Measurements from ENCODE around the gene PRPS1.

The PRPS1 gene

DNA sequence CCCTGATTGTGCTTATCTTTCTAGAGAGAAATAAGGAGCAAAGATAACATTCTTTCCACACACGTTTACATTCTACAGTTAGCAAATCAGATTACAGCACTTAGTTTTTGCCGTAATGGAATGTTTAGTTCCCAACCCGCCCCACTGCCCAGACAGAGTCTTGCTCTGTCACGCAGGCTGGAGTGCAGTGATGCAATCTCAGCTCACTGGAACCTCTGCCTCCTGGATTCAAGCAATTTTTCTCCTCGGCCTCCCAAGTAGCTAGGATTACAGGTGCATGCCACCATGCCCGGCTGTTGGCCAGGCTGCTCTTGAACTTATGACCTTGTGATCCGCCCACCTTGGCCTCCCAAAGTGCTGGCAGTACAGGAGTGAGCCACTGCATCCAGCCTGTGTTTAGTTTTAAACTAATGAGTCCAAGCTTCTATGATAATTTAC is 8.4 kb upstream of the PRPS1 start:
- H3K27me3 Mint-ChIP-seq (ENCODE audit: low read depth): no peaks in the 10 kb centered on the region
- no peaks in the 10 kb centered on the region for H3K36me3 Mint-ChIP-seq (ENCODE audit: low read depth)
- no peak overlapping the region for H3K27ac Mint-ChIP-seq
- no peak overlapping the region for H3K4me3 Mint-ChIP-seq
- no peaks in the 10 kb centered on the region for H3K4me1 Mint-ChIP-seq (ENCODE audit: low read depth)
- no peaks in the 10 kb centered on the region for H3K9me3 Mint-ChIP-seq

DNA sequence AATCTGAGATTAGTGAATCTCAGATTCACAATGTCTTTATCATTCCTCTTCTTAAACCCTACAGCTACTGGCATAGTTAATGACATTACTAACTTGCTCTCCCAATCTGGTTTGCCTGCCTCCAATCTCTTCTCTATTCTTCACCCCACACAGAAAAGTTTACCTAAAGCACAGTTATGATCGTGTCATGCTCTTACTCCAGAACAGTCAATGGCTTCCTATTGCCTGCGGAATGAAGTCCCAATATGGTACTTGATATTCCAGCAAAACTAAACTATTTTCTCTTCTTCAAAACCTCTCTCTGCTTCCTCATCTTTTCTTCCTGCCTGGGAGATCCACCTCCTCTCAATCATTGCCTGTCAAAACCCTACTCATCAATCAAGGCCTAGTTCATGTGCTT is 3.4 kb upstream of the PRPS1 start:
- Mint-ChIP-seq H3K36me3 (ENCODE audit: low read depth) (no peaks in the 10 kb centered on the region), H3K9me3 (no peaks in the 10 kb centered on the region), H3K27ac (no peak overlapping the region), H3K27me3 (ENCODE audit: low read depth) (peaks cover 3% of the 10 kb centered on the region), H3K4me3 (no peak overlapping the region), H3K4me1 (ENCODE audit: low read depth) (peaks cover 11% of the 10 kb centered on the region)

DNA sequence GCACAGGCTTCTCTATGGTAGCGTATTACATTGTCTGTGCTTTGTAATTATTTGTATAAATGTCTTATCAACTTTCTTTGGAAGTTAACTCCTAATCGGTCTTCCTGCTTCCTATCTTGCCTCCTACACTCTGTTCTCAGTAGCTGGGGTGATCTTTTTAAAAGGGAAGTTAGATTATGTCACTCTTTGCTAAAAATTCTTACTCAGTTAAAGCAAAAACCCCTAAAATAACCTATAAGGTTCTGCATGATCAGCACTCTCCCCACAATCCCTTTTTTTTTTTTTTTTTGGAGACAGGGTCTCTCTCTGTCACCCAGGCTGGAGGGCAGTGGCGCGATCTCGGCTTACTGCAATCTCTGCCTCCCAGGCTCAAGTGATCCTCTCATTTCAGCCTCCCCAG is 2.6 kb upstream of the PRPS1 start:
- no peaks in the 10 kb centered on the region for H3K9me3 Mint-ChIP-seq
- no peak overlapping the region for H3K27ac Mint-ChIP-seq
- H3K36me3 Mint-ChIP-seq (ENCODE audit: low read depth): no peaks in the 10 kb centered on the region
- H3K4me3 Mint-ChIP-seq: no peak overlapping the region
- peaks cover 19% of the 10 kb centered on the region for H3K4me1 Mint-ChIP-seq (ENCODE audit: low read depth)
- peaks cover 3% of the 10 kb centered on the region for H3K27me3 Mint-ChIP-seq (ENCODE audit: low read depth)

DNA sequence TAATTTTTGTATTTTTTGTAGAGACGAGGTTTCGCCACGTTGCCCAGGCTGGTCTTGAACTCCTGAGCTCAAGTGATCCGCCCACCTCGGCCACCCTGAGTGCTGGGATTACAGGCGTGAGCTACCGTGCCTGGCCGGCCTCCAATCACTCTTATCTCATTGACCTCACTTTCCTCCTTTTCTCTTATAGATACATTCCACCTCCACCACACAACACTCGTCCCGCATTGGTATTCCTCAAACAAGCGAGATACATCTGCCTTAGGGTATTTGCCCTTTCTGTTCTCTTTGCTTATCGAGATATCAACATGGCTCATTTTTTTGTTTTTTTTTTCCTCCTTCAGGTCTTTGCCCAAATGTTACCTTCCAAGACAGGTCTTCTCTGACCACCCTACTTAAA is 1.8 kb upstream of the PRPS1 start:
- Mint-ChIP-seq H3K27ac (no peak overlapping the region), H3K4me1 (ENCODE audit: low read depth) (peaks cover 20% of the 10 kb centered on the region), H3K4me3 (no peak overlapping the region), H3K36me3 (ENCODE audit: low read depth) (no peaks in the 10 kb centered on the region), H3K9me3 (no peaks in the 10 kb centered on the region), H3K27me3 (ENCODE audit: low read depth) (peaks cover 3% of the 10 kb centered on the region)

DNA sequence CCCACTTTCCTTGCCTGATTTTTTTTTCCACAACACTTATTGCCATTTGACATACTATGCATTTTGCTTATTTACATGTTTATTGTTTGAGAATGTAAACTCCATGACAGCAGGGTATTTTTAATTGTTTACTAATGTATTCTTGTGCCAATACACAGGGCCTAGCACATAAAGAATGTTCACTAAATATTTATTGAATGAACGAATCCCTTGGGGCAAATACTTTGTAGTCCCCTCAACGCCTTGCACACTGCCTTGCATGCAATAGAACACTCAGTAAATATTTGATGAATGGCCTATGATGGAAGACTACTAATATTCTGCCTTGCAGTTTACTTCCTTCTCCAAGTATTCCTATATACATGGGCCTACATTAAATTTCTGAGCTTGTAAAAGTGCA is 1.4 kb upstream of the PRPS1 start:
- H3K4me1 Mint-ChIP-seq (ENCODE audit: low read depth): peaks cover 20% of the 10 kb centered on the region
- no peak overlapping the region for H3K4me3 Mint-ChIP-seq
- H3K27me3 Mint-ChIP-seq (ENCODE audit: low read depth): peaks cover 3% of the 10 kb centered on the region
- H3K27ac Mint-ChIP-seq: no peak overlapping the region
- no peaks in the 10 kb centered on the region for H3K9me3 Mint-ChIP-seq
- H3K36me3 Mint-ChIP-seq (ENCODE audit: low read depth): no peaks in the 10 kb centered on the region

DNA sequence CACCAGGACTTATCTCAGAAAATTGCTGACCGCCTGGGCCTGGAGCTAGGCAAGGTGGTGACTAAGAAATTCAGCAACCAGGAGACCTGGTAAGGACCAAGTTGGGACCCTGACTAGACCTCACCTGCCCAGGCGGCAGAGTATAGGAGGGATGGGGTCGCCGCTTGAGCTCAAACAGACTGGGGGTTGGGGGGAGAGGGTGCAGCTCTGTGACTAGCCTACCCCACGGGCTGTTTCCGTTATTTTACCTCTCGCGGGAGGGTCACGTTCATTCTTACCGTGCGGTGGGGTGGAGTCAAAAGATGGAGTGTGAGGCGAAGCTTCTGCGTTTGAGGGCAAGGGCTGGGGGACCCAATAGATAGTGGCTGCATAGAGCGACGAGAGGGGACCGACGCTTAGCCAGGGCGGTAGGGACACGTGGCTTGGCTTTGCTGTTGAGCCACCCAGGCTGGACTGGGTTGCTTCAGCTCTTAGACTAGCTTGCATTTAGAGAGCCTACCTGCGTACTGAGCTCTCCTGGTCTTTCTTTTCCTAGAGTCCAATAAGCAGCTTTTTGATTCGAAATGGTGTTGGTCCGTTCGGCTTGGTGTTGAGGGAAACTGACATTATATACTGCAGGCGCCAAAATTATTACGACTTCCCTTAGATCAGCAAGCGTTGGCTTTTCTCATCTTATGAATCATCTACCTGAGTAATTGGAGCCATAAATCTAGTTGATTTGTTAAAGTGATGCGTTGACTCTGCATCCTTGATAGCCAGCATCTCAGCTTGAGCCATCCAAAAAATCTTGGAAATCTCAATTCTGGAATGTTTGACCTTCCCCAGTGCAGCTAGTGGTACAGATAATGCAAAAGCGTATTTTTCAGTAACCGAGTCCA is 591 bp downstream of the PRPS1 start:
- peaks cover 3% of the 10 kb centered on the region for H3K27me3 Mint-ChIP-seq (ENCODE audit: low read depth)
- peak overlapping the region; percentile 91 for H3K4me3 Mint-ChIP-seq
- no peaks in the 10 kb centered on the region for H3K9me3 Mint-ChIP-seq
- H3K36me3 Mint-ChIP-seq (ENCODE audit: low read depth): peaks cover 1% of the 10 kb centered on the region
- peak overlapping the region; percentile 92 for H3K27ac Mint-ChIP-seq
- H3K4me1 Mint-ChIP-seq (ENCODE audit: low read depth): peaks cover 24% of the 10 kb centered on the region

DNA sequence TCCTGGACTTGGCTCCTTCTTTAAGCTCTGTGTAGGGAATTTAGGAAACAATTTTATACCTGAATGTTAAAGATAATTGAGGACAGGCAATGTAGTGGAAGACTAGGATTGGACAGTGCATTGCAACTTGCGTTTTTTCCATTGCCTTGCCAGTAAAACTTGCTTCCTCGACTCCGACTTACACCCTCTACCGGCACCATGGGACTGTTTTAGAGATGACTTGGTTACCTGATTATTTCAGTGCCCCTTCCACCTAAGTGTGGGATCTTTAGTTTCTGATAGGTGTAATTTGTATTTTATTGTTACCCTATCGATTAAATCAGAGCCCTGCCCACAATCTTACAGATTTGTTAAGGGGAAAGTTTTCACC is 1.2 kb downstream of the PRPS1 start:
- no peaks in the 10 kb centered on the region for H3K9me3 Mint-ChIP-seq
- peak overlapping the region; percentile 92 for H3K27ac Mint-ChIP-seq
- H3K4me3 Mint-ChIP-seq: peak overlapping the region; percentile 91
- H3K4me1 Mint-ChIP-seq (ENCODE audit: low read depth): peaks cover 24% of the 10 kb centered on the region
- peaks cover 1% of the 10 kb centered on the region for H3K36me3 Mint-ChIP-seq (ENCODE audit: low read depth)
- H3K27me3 Mint-ChIP-seq (ENCODE audit: low read depth): peaks cover 3% of the 10 kb centered on the region

DNA sequence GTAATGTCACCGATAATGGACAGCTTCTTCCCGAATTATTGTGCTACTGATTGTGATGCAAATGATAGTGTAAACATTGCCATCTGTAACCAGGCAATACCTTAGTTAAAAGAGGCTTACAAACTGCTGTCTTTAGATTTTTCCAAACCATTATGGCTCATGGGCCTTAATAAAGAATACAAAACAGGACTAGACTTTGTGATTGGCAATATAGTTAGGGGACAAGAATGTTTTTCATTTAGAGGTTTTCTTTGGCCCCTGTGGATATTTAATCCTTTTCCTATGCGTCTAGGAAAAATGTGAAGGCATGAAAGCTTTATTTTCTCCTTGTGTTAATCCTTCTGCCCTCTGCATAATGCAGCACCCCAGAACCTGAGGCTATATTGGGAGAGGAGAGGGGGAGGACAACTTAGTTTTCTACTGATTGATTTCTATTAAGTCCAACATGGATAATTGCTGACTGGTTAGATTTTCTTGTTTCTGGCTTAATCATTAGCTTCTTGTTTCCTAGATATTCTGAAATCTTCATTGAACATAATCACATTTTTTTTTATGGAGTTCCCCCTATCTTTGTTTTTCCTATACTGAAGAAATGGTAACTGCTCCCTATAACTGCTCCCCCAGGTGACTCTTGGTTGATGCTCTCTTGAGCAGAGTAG is 1.9 kb downstream of the PRPS1 start:
- H3K27ac Mint-ChIP-seq: no peak overlapping the region
- peaks cover 1% of the 10 kb centered on the region for H3K36me3 Mint-ChIP-seq (ENCODE audit: low read depth)
- H3K4me3 Mint-ChIP-seq: peak overlapping the region; percentile 91
- peaks cover 24% of the 10 kb centered on the region for H3K4me1 Mint-ChIP-seq (ENCODE audit: low read depth)
- H3K9me3 Mint-ChIP-seq: no peaks in the 10 kb centered on the region
- peaks cover under 1% of the 10 kb centered on the region for H3K27me3 Mint-ChIP-seq (ENCODE audit: low read depth)

DNA sequence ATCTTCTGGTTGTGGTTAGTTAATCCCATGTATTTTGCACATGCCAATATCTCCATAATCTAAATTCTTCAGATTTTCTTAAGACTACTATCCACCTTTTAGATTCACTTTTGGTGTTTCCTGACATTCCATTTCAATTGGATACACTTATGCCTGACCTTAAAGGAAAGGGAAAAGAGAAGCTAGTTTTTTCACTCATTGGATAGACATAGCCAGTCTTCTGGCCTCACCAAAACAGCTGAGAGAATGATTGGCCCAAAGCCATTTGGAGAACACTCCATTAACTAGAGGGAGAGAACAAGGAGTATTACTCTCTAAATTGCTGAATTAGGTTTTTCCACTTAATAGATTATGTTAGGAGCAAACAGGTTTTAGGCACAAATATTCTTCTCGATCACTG is 4.0 kb downstream of the PRPS1 start:
- Mint-ChIP-seq H3K4me1 (ENCODE audit: low read depth) (peaks cover 28% of the 10 kb centered on the region), H3K36me3 (ENCODE audit: low read depth) (peaks cover 1% of the 10 kb centered on the region), H3K27me3 (ENCODE audit: low read depth) (no peaks in the 10 kb centered on the region), H3K4me3 (no peak overlapping the region), H3K27ac (no peak overlapping the region), H3K9me3 (no peaks in the 10 kb centered on the region)

DNA sequence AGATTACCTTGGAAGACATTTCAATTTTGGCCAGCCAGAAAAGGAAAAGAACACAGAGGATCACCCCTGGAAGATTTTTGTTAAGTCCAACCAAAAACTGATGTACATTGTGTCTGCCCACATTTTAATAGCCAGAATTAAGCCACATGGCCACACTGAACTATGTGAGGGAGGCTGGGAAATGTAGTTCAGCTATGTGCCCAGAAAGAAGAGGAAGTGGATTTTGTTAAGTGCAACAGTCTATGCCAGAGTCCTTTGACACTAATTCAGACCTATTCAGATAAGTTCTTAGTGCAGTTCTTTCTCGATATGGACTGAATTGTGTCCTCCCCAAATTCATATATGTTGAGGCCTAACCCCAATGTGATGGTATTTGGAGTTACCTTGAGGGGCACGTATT is 18.4 kb downstream of the PRPS1 start:
- Mint-ChIP-seq H3K9me3 (no peaks in the 10 kb centered on the region), H3K4me3 (no peak overlapping the region), H3K27me3 (ENCODE audit: low read depth) (no peaks in the 10 kb centered on the region), H3K4me1 (ENCODE audit: low read depth) (no peaks in the 10 kb centered on the region), H3K36me3 (ENCODE audit: low read depth) (peaks cover 20% of the 10 kb centered on the region), H3K27ac (no peak overlapping the region)

DNA sequence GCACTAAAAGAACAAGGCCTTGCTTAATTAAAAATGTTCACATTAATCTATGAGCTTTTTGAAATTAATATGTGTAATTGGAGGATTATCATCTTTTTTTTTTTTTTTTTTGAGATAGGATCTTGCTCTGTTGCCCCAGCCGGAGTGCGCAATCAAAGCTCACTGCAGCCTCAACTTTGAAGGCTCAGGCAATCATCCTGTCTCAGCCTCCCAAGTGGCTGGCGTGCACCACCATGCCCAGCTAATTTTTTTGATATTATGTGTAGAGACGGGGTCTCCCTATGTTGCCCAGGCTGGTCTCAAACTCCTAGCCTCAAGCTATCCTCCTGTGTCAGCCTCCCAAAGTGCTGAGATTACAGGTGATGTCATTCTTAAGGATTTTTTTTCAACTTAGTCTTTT is 20.0 kb downstream of the PRPS1 start:
- no peaks in the 10 kb centered on the region for H3K27me3 Mint-ChIP-seq (ENCODE audit: low read depth)
- H3K9me3 Mint-ChIP-seq: no peaks in the 10 kb centered on the region
- H3K27ac Mint-ChIP-seq: no peak overlapping the region
- peaks cover 16% of the 10 kb centered on the region for H3K36me3 Mint-ChIP-seq (ENCODE audit: low read depth)
- H3K4me1 Mint-ChIP-seq (ENCODE audit: low read depth): no peaks in the 10 kb centered on the region
- H3K4me3 Mint-ChIP-seq: no peak overlapping the region

DNA sequence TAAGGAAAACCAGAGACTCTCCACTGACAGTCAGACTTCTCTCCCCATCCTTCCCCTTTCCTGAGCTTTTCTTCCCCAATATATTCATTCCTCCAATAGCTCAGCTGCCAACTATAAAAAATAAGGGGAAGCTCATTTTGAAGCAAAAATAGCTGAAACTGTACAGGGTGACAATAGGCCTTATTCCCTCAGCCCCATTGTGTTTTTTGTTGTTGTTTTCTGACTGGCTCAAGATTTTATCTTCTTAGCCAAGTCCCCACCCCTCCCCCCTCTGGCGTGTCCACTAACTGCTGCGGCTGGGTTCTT is 26.2 kb downstream of the PRPS1 start:
- no peaks in the 10 kb centered on the region for H3K9me3 Mint-ChIP-seq
- H3K4me1 Mint-ChIP-seq (ENCODE audit: low read depth): peaks cover 7% of the 10 kb centered on the region
- no peak overlapping the region for H3K27ac Mint-ChIP-seq
- H3K4me3 Mint-ChIP-seq: no peak overlapping the region
- peaks cover 10% of the 10 kb centered on the region for H3K36me3 Mint-ChIP-seq (ENCODE audit: low read depth)
- H3K27me3 Mint-ChIP-seq (ENCODE audit: low read depth): no peaks in the 10 kb centered on the region

DNA sequence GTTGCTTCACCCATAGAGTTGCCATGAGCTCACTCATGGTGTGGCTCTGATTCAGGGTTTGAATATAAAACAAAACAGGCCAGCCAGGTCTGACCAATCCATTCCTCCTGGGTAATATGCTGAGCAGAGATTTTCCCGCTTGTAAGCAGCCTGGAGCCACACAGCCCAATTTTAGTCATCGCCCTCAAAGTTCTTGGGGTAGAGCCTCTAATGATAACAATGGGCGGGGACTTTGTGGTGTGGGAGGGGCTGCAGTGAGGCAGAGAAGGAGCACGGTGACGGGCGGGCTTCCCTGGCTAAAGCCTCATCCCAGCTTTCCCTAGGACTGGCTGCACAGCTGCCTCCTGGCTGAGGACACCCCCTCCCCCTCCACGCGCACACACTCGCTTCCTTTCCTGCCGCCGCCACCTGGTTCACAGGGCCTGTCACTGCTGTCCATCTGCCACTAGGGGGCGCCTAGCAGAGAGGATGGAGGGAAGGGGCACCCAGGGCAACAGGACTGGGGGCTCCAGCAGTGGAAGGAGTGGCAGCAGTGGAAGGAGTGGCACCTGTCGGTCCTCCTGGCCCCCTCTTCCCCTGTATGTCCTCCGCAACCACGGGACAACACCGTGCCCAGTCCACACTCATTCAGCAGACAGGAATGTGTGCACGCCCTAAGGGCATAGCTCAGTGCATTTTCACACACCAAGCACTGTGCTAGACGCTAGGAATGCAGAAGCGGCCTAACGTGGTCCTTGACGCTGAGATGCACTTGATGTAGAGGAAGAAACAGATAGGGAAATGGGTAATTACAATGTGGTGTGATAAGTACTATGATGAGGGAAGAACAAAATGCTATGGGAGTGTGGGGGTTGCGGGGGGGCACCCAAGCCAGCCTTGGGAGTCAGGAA is 26.8 kb downstream of the PRPS1 start:
- peaks cover 7% of the 10 kb centered on the region for H3K4me1 Mint-ChIP-seq (ENCODE audit: low read depth)
- no peaks in the 10 kb centered on the region for H3K27me3 Mint-ChIP-seq (ENCODE audit: low read depth)
- H3K27ac Mint-ChIP-seq: no peak overlapping the region
- peaks cover 10% of the 10 kb centered on the region for H3K36me3 Mint-ChIP-seq (ENCODE audit: low read depth)
- no peak overlapping the region for H3K4me3 Mint-ChIP-seq
- no peaks in the 10 kb centered on the region for H3K9me3 Mint-ChIP-seq

DNA sequence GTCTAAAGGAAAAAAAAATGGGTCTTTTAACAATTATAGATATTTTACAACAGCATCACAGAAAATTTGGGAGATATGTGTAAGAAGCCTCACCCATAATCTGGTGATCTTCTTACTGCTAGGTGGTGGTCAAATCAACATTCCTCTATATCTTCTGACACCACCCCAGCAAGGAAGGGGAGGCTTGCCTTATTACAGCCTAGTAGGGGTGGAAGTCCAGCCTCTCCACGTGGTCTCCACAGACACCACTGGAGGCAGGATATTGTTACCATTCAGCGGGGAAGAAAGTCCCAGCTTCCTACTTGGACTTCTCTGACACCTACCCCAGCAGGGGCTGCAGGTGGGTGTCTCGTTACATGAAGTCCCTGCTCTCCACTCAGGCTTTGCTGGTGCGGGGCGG is 28.7 kb downstream of the PRPS1 start:
- Mint-ChIP-seq H3K4me1 (ENCODE audit: low read depth) (peaks cover 7% of the 10 kb centered on the region), H3K27ac (no peak overlapping the region), H3K9me3 (no peaks in the 10 kb centered on the region), H3K4me3 (no peak overlapping the region), H3K36me3 (ENCODE audit: low read depth) (peaks cover 4% of the 10 kb centered on the region), H3K27me3 (ENCODE audit: low read depth) (no peaks in the 10 kb centered on the region)

DNA sequence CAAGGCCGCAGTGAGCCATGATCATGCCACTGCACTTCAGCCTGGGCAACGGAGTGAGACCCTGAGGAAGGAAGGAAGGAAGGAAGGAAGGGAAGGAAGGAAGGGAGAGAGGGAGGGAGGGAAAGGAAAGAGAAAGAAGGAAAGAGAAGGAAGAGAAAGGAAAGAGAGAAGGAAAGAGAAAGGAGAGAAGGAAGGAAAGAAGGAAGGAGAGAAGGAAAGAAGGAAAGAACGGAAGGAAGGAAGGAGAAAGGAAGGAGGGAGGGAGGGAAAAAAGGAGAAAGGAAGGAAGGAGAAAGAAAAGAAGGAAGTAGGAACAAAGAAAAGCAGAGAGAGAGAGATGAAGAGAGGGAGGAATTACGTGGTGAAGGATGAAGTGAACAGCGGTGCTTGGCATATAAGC is 30.4 kb downstream of the PRPS1 start:
- no peak overlapping the region for H3K4me3 Mint-ChIP-seq

More for the DNA sequence above, 30.4 kb downstream of the PRPS1 start:
- Mint-ChIP-seq H3K27ac (no peak overlapping the region), H3K27me3 (ENCODE audit: low read depth) (no peaks in the 10 kb centered on the region), H3K36me3 (ENCODE audit: low read depth) (peaks cover 4% of the 10 kb centered on the region), H3K9me3 (no peaks in the 10 kb centered on the region), H3K4me1 (ENCODE audit: low read depth) (peaks cover 7% of the 10 kb centered on the region)

Data from T-helper 1 cell treated with Interleukin-12 subunit alpha and Interleukin-12 subunit beta and Interleukin-4 antibody, amounts not matched to agents 30 μg/mL and 1 μg/mL, for 36 hours (primary cell).